H9 (cell line): ENCODE data around the gene MUC4. TPM values are rescaled to one million over a fixed set of nuclear protein-coding genes. Genes with fewer than 3 reads are reported as not detected.
"Not testable (repeated sequence)": the region's sequence is repeated elsewhere in the genome, so short reads cannot be mapped to it uniquely, and the experiment has no call there.

Experiments
- DNase-seq: peaks from one replicate; pipeline ENCODE4 v3.0.0-alpha.2; 2017
- H2AFZ ChIP-seq: one replicate; pipeline ENCODE4 v1.6.1; 2013; ENCODE audit warnings: mild to moderate bottlenecking, low read length, control low read depth, moderate library complexity
- H2AK5ac ChIP-seq: 2 replicates; pipeline ENCODE4 v1.6.1; 2013; ENCODE audit warnings: low read length, control low read depth, mixed read lengths; ENCODE audit not compliant: insufficient read length
- H2BK120ac ChIP-seq: one replicate; pipeline ENCODE4 v1.6.1; 2013; ENCODE audit warnings: low read depth, mild to moderate bottlenecking, low read length, control low read depth, inconsistent platforms; ENCODE audit not compliant: poor library complexity, severe bottlenecking
- H2BK12ac ChIP-seq: 2 replicates; pipeline ENCODE4 v1.6.1; 2013; ENCODE audit warnings: low read length, control low read depth, mixed read lengths, low read depth; ENCODE audit not compliant: insufficient read length
- H2BK15ac ChIP-seq: 2 replicates; pipeline ENCODE4 v1.6.1; 2013; ENCODE audit warnings: low read depth, low read length, control low read depth
- H2BK20ac ChIP-seq: one replicate; pipeline ENCODE4 v1.6.1; 2013; ENCODE audit warnings: low read depth, mild to moderate bottlenecking, low read length, control low read depth, inconsistent platforms; ENCODE audit not compliant: poor library complexity, severe bottlenecking
- H2BK5ac ChIP-seq: 2 replicates; pipeline ENCODE4 v1.6.1; 2013; ENCODE audit warnings: low read length, control low read depth, mixed read lengths; ENCODE audit not compliant: insufficient read length
- H3K14ac ChIP-seq: 2 replicates; pipeline ENCODE4 v1.6.1; 2013; ENCODE audit warnings: low read length, control low read depth; ENCODE audit not compliant: insufficient read depth
- H3K18ac ChIP-seq: 2 replicates; pipeline ENCODE4 v1.6.1; 2013; ENCODE audit warnings: low read depth, mild to moderate bottlenecking, mixed read lengths, low read length, control low read depth; ENCODE audit not compliant: insufficient read length
- H3K23ac ChIP-seq: 2 replicates; pipeline ENCODE4 v1.6.1; 2013; ENCODE audit warnings: low read length, control low read depth, mixed read lengths, low read depth; ENCODE audit not compliant: insufficient read length
- H3K23me2 ChIP-seq: 2 replicates; pipeline ENCODE4 v1.6.1; 2013; ENCODE audit warnings: low read depth, mild to moderate bottlenecking, mixed read lengths, low read length, control low read depth; ENCODE audit not compliant: insufficient read length, poor library complexity, severe bottlenecking
- H3K27ac ChIP-seq: 2 replicates; pipeline ENCODE4 v1.5.1; 2013; ENCODE audit warnings: low read length, control low read depth, mixed read lengths, low read depth; ENCODE audit not compliant: insufficient read length
- H3K27me3 ChIP-seq: 2 replicates; pipeline ENCODE4 v1.6.1; 2013; ENCODE audit warnings: low read length, control low read depth, inconsistent platforms; ENCODE audit not compliant: insufficient read depth
- H3K4ac ChIP-seq: 2 replicates; pipeline ENCODE4 v1.6.1; 2013; ENCODE audit warnings: low read depth, mild to moderate bottlenecking, control low read depth, inconsistent platforms, low read length, moderate library complexity
- H3K4me1 ChIP-seq: 2 replicates; pipeline ENCODE4 v1.6.1; 2013; ENCODE audit warnings: low read length, control low read depth, inconsistent platforms; ENCODE audit not compliant: insufficient read depth
- H3K4me2 ChIP-seq: 2 replicates; pipeline ENCODE4 v1.6.1; 2013; ENCODE audit warnings: low read length, control low read depth, mixed read lengths; ENCODE audit not compliant: insufficient read length, insufficient read depth
- H3K56ac ChIP-seq: 2 replicates; pipeline ENCODE4 v1.6.1; 2013; ENCODE audit warnings: low read depth, mild to moderate bottlenecking, mixed read lengths, low read length, control low read depth; ENCODE audit not compliant: insufficient read length
- H3K79me1 ChIP-seq: 2 replicates; pipeline ENCODE4 v1.6.1; 2013; ENCODE audit warnings: low read depth, mild to moderate bottlenecking, moderate library complexity, low read length, control low read depth, inconsistent platforms; ENCODE audit not compliant: insufficient read depth, poor library complexity, severe bottlenecking
- H3K79me2 ChIP-seq: 2 replicates; pipeline ENCODE4 v1.6.1; 2013; ENCODE audit warnings: low read length, control low read depth, inconsistent platforms; ENCODE audit not compliant: insufficient read depth
- H3K9ac ChIP-seq: 2 replicates; pipeline ENCODE4 v1.6.1; 2013; ENCODE audit warnings: low read length, control low read depth, mixed read lengths; ENCODE audit not compliant: insufficient read length; ENCODE audit errors: extremely low read depth
- H3K9me3 ChIP-seq: one replicate; pipeline ENCODE4 v1.6.1; 2013; ENCODE audit warnings: low read depth, low read length, inconsistent platforms; ENCODE audit not compliant: control insufficient read depth
- H3T11ph ChIP-seq: one replicate; pipeline ENCODE4 v1.6.1; 2013; ENCODE audit warnings: mild to moderate bottlenecking, low read length, control low read depth, inconsistent platforms
- H4K20me1 ChIP-seq: one replicate; pipeline ENCODE4 v1.6.1; 2013; ENCODE audit not compliant: control insufficient read depth, insufficient read length, insufficient read depth
- H4K5ac ChIP-seq: 2 replicates; pipeline ENCODE4 v1.6.1; 2013; ENCODE audit warnings: low read depth, mild to moderate bottlenecking, mixed read lengths, low read length, control low read depth; ENCODE audit not compliant: insufficient read length
- H4K8ac ChIP-seq: replicated peaks from 2 replicates; pipeline ENCODE4 v1.6.1; 2013; ENCODE audit warnings: low read length, control low read depth, mixed read lengths, low read depth; ENCODE audit not compliant: insufficient read length
- H4K91ac ChIP-seq: 2 replicates; pipeline ENCODE4 v1.6.1; 2013; ENCODE audit warnings: low read depth, mild to moderate bottlenecking, moderate library complexity, mixed read lengths, low read length, control low read depth; ENCODE audit not compliant: insufficient read length
- H3K27ac Mint-ChIP-seq, 3 experiments: 2 replicates in 2 of 3; 3 replicates in 1 of 3; pipeline ENCODE4 v1.8.0; 2020 to 2021; ENCODE audit warnings: mixed read lengths in 3 of 3, mild to moderate bottlenecking in 1 of 3, moderate library complexity in 1 of 3
- H3K27me3 Mint-ChIP-seq: 2 replicates; pipeline ENCODE4 v1.8.0; 2021; ENCODE audit warnings: low read depth, mild to moderate bottlenecking, moderate library complexity, mixed read lengths
- H3K36me3 Mint-ChIP-seq, 3 experiments: 2 replicates in 2 of 3; 3 replicates in 1 of 3; pipeline ENCODE4 v1.8.0; 2020 to 2021; ENCODE audit warnings: low read depth in 3 of 3, mixed read lengths in 3 of 3; ENCODE audit not compliant: insufficient read depth in 1 of 3
- H3K4me1 Mint-ChIP-seq, 2 experiments: 2 replicates each; pipeline ENCODE4 v1.8.0; 2020; ENCODE audit warnings: mixed read lengths in 2 of 2
- H3K4me3 Mint-ChIP-seq, 2 experiments: 2 replicates in 1 of 2; 3 replicates in 1 of 2; pipeline ENCODE4 v1.8.0; 2020 to 2021; ENCODE audit warnings: mild to moderate bottlenecking in 2 of 2, mixed read lengths in 2 of 2, moderate library complexity in 1 of 2
- H3K9me3 Mint-ChIP-seq, 2 experiments: 2 replicates in 1 of 2; 3 replicates in 1 of 2; pipeline ENCODE4 v1.8.0; 2020; ENCODE audit warnings: mild to moderate bottlenecking in 2 of 2, mixed read lengths in 2 of 2, moderate library complexity in 1 of 2
- WGBS: extraction: QIAGEN DNeasy Blood & Tissue Kit; methylation state at CpG from one replicate; pipeline ENCODE4 v1.1.7; 2013; ENCODE audit warnings: missing lambda C conversion rate, low lambda C conversion rate, mixed read lengths; ENCODE audit not compliant: insufficient read length; ENCODE audit errors: extremely low coverage; 5-methylcytosine and 5-hydroxymethylcytosine counted together
- total RNA-seq: library from RNA; stranded (reverse); gene quantifications from 2 replicates; pipeline ENCODE4 v1.2.1, GENCODE V29; 2021

The MUC4 gene
- total RNA-seq, 1 experiment from 2014 or later, result 1.2 TPM

- not testable (repeated sequence) for H3K79me1 ChIP-seq, H3K23ac ChIP-seq, H3K4me2 ChIP-seq, H2BK12ac ChIP-seq, H3K27me3 ChIP-seq, H2BK5ac ChIP-seq, H3K9me3 ChIP-seq, H3K9me3 Mint-ChIP-seq, H4K5ac ChIP-seq, H3K27ac ChIP-seq, H2BK20ac ChIP-seq, H4K8ac ChIP-seq, H3K14ac ChIP-seq, H4K91ac ChIP-seq, H3K23me2 ChIP-seq, H3K9ac ChIP-seq, H2AK5ac ChIP-seq, H3K4me3 Mint-ChIP-seq, DNase-seq, H3K4ac ChIP-seq, H2BK15ac ChIP-seq, H2BK120ac ChIP-seq, H4K20me1 ChIP-seq, H3K18ac ChIP-seq, H3K27ac Mint-ChIP-seq, H3K79me2 ChIP-seq, H3T11ph ChIP-seq, H3K4me1 ChIP-seq, H2AFZ ChIP-seq, H3K56ac ChIP-seq
- H3K36me3 Mint-ChIP-seq, result peaks cover 0 to 11% (median 7%) of the 10 kb centered on the region in 3 experiments; a peak in 4 of 7 replicates
- peaks cover 54% of the 10 kb centered on the region for H3K27me3 Mint-ChIP-seq
- whole genome bisulfite sequencing, result no CpG with 5 or more reads among the region's 6 CpGs
- H3K4me1 Mint-ChIP-seq, result peaks cover 14 to 15% of the 10 kb centered on the region in 2 experiments
Observed at GRCh38 chr3:195710126-195710905, 101.4 kb downstream of the MUC4 start.
